Neural crest cell (in vitro differentiated cells): ENCODE measurements around the gene HKDC1. TPM values are rescaled to one million over a fixed set of nuclear protein-coding genes. Genes with fewer than 3 reads are reported as not detected.

Experiments used
- DNase-seq: peaks from one replicate; pipeline ENCODE4 v3.0.0; 2021; ENCODE audit warnings: low read depth, mixed read lengths, low spot score
- H3K27ac Mint-ChIP-seq: one replicate; pipeline ENCODE4 v1.8.0; 2021; ENCODE audit warnings: mild to moderate bottlenecking, mixed read lengths; ENCODE audit not compliant: unreplicated experiment
- H3K27me3 Mint-ChIP-seq: 2 replicates; pipeline ENCODE4 v1.8.0; 2021; ENCODE audit warnings: low read depth, mild to moderate bottlenecking, mixed read lengths
- H3K36me3 Mint-ChIP-seq: 2 replicates; pipeline ENCODE4 v1.8.0; 2021; ENCODE audit warnings: low read depth, mild to moderate bottlenecking, mixed read lengths
- H3K4me1 Mint-ChIP-seq: 2 replicates; pipeline ENCODE4 v1.8.0; 2021; ENCODE audit warnings: mixed read lengths
- H3K4me3 Mint-ChIP-seq: one replicate; pipeline ENCODE4 v1.8.0; 2021; ENCODE audit warnings: mild to moderate bottlenecking, mixed read lengths
- H3K9me3 Mint-ChIP-seq: 2 replicates; pipeline ENCODE4 v1.8.0; 2021; ENCODE audit warnings: mixed read lengths
- CTCF ChIP-seq: fragments of 200-600 bp; sonication (generic); conservative IDR thresholded peaks from 2 replicates; pipeline ENCODE4 v1.5.0; 2021; ENCODE audit warnings: antibody characterized with exemption, mild to moderate bottlenecking
- total RNA-seq: library from RNA; stranded (reverse); gene quantifications from 2 replicates; pipeline ENCODE4 v1.2.1, GENCODE V29; 2021

The HKDC1 gene
- total RNA-seq, 1 donor from 2014 or later, result not detected

- Mint-ChIP-seq H3K9me3 (no peaks in the 10 kb centered on the region), H3K4me1 (peaks cover 22% of the 10 kb centered on the region), H3K4me3 (no peak overlapping the region), H3K27ac (no peak overlapping the region), H3K36me3 (no peaks in the 10 kb centered on the region), H3K27me3 (no peaks in the 10 kb centered on the region)
- TF ChIP-seq CTCF, result no peak
- no peak for DNase-seq
Measured at GRCh38 chr10:69239136-69239535, 19.0 kb downstream of the HKDC1 start.

DNA sequence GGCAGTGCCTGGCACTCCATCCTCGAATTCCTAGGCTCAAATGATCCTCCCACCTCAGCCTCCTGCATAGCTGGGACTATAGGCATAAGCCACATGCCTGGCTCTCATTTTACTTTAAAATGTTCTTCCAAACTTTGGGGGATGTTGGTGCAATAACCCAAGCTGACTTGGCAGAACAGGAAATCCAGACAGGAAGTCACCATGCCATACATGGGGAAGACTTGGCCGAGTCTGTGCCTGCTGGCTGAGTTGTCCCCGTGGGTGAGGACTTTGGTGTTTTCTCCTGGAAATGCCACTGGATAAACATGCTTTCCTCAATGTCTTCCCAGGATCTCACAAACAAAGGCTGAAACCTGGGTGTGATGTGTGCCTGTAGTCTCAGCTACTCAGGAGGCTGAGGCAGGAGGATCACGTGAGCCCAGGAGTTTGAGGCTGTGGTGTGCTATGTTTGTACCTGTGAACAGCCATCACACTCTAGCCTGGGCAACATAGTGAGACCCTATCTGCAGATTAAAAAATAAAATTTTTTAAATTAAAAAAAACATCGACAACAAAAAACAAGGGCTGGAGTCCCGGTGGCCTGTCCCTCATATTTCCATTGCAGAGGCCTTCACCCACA is 19.8 kb downstream of the HKDC1 start:
- no peaks in the 10 kb centered on the region for H3K36me3 Mint-ChIP-seq
- H3K27ac Mint-ChIP-seq, result no peak overlapping the region
- no peaks in the 10 kb centered on the region for H3K9me3 Mint-ChIP-seq
- no peak overlapping the region for H3K4me3 Mint-ChIP-seq
- peaks cover 22% of the 10 kb centered on the region for H3K4me1 Mint-ChIP-seq
- TF ChIP-seq CTCF, result no peak
- H3K27me3 Mint-ChIP-seq, result no peaks in the 10 kb centered on the region
- no peak for DNase-seq

DNA sequence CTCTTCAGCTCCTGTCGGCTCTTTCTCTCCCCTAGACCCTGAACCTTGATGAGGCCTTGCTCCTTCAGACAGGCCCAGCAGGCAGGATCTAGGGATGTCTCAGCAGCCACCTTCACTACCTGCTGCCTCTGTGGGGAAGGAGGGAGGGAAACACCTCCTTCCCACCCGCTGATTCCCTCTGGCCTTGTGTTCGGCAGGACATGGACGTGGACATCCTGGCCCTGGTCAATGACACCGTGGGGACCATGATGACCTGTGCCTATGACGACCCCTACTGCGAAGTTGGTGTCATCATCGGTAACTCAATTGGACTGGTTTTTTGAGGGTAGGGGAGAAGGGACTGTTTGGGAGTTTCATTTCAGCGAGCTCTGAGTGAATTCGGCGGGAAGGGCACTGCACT is 20.3 kb downstream of the HKDC1 start:
- H3K27me3 Mint-ChIP-seq, result no peaks in the 10 kb centered on the region
- no peaks in the 10 kb centered on the region for H3K9me3 Mint-ChIP-seq
- H3K4me1 Mint-ChIP-seq, result peaks cover 22% of the 10 kb centered on the region
- TF ChIP-seq CTCF, result no peak
- no peak overlapping the region for H3K27ac Mint-ChIP-seq
- H3K36me3 Mint-ChIP-seq, result no peaks in the 10 kb centered on the region
- no peak for DNase-seq
- no peak overlapping the region for H3K4me3 Mint-ChIP-seq

GRCh38 chr10:69241575-69241974 is 21.4 kb downstream of the HKDC1 start:
- H3K4me1 Mint-ChIP-seq, result peaks cover 22% of the 10 kb centered on the region
- TF ChIP-seq CTCF, result no peak
- no peak overlapping the region for H3K27ac Mint-ChIP-seq
- H3K36me3 Mint-ChIP-seq, result no peaks in the 10 kb centered on the region
- H3K4me3 Mint-ChIP-seq, result no peak overlapping the region
- H3K27me3 Mint-ChIP-seq, result no peaks in the 10 kb centered on the region
- no peak for DNase-seq
- no peaks in the 10 kb centered on the region for H3K9me3 Mint-ChIP-seq

- H3K27ac Mint-ChIP-seq, result no peak overlapping the region
- H3K36me3 Mint-ChIP-seq, result no peaks in the 10 kb centered on the region
- no peaks in the 10 kb centered on the region for H3K27me3 Mint-ChIP-seq
Measured at GRCh38 chr10:69242040-69242851, 22.1 kb downstream of the HKDC1 start.

More at GRCh38 chr10:69242040-69242851, 22.1 kb downstream of the HKDC1 start:
- no peak for DNase-seq
- peaks cover 22% of the 10 kb centered on the region for H3K4me1 Mint-ChIP-seq
- TF ChIP-seq CTCF, result no peak
- H3K4me3 Mint-ChIP-seq, result no peak overlapping the region
- no peaks in the 10 kb centered on the region for H3K9me3 Mint-ChIP-seq
